Testis (tissue), 3 donors: ENCODE measurements around the gene RGL4. TPM values are rescaled to one million over a fixed set of nuclear protein-coding genes. Genes with fewer than 3 reads are reported as not detected.

Source experiments
- DNase-seq: peaks from one replicate; pipeline ENCODE4 v3.0.0-alpha.2; 2019
- H3K27ac ChIP-seq, 2 donors: fragments of 200-600 bp; sonication (generic); one replicate each; pipeline ENCODE4 v1.5.1; 2019
- H3K27me3 ChIP-seq: fragments of 200-600 bp; sonication (generic); one replicate; pipeline ENCODE4 v1.5.1; 2019
- H3K36me3 ChIP-seq: fragments of 200-600 bp; sonication (generic); one replicate; pipeline ENCODE4 v1.5.1; 2017; ENCODE audit warnings: low read depth; ENCODE audit errors: missing control alignments
- H3K4me1 ChIP-seq: fragments of 200-600 bp; sonication (generic); one replicate; pipeline ENCODE4 v1.5.1; 2019
- H3K4me3 ChIP-seq, 2 donors: fragments of 200-600 bp; sonication (generic); one replicate each; pipeline ENCODE4 v1.5.1; 2017 to 2019
- H3K9me3 ChIP-seq: fragments of 200-600 bp; sonication (generic); one replicate; pipeline ENCODE4 v1.5.1; 2017
- CTCF ChIP-seq, 3 experiments: fragments of 450-650 bp in 2 of 3; fragments of 200-600 bp in 1 of 3; sonication (generic) in 1 of 3; IDR thresholded peaks; one replicate each; pipeline ENCODE4 v1.5.1; 2016 to 2019; ENCODE audit warnings: antibody characterized with exemption in 3 of 3, mild to moderate bottlenecking in 2 of 3, moderate library complexity in 1 of 3
- POLR2A ChIP-seq: fragments of 450-650 bp; IDR thresholded peaks from one replicate; pipeline ENCODE4 v1.6.1; 2017; ENCODE audit warnings: antibody characterized with exemption, mild to moderate bottlenecking, moderate library complexity
- WGBS, 2 donors: methylation state at CpG; one replicate each; pipeline ENCODE4 v1.1.5; 2018; 5-methylcytosine and 5-hydroxymethylcytosine counted together
- intact Hi-C: fragments of 100-400 bp; cut with DNase I; formaldehyde crosslinking; loops from one replicate; pipeline ENCODE4 v1.15.1; 2023; ENCODE audit warnings: low total_unique reads
- polyA plus RNA-seq: library from polyadenylated mRNA; stranded (reverse); fragments of 350-450 nt; fragmentation: Illumina TruSeq; extraction: RNeasy Lipid Tissue Mini Kit (QIAGEN cat#74804); gene quantifications from one replicate; pipeline ENCODE4 v1.2.3, GENCODE V29; 2014; ENCODE audit warnings: low read depth, low replicate concordance; ENCODE audit not compliant: insufficient read depth
- total RNA-seq, 2 donors: library from RNA; depleted of rRNA; stranded (reverse); fragments of >200 nt; gene quantifications; one replicate each; pipeline ENCODE4 v1.2.3, GENCODE V29; 2016

The RGL4 gene
- total and polyA plus RNA-seq, 3 donors from 2014 or later, result 5.3 to 10.1 (median 8.1) TPM

GRCh38 chr22:23709107-23709506 lies 18.3 kb downstream of the RGL4 start:
- intact Hi-C loops, result no loop called here
- H3K27me3 ChIP-seq, result no peaks in the 10 kb centered on the region
- H3K27ac ChIP-seq, result no peak overlapping the region
- WGBS, 2 donors, result 81 to 89% methylated on average over 2 of the region's 2 CpGs
- H3K9me3 ChIP-seq, result no peaks in the 10 kb centered on the region
- H3K36me3 ChIP-seq, result no peaks in the 10 kb centered on the region
- TF ChIP-seq CTCF (IDR thresholded peaks at IDR 0.05) (no peak), POLR2A (no peak)
- H3K4me3 ChIP-seq, result no peak overlapping the region
- no peak for DNase-seq
- no peaks in the 10 kb centered on the region for H3K4me1 ChIP-seq

- no peaks in the 10 kb centered on the region for H3K27me3 ChIP-seq
These were observed 21.4 kb downstream of the RGL4 start for GRCh38 chr22:23712256-23712655.

GRCh38 chr22:23713696-23714595 lies 23.1 kb downstream of the RGL4 start:
- no peaks in the 10 kb centered on the region for H3K36me3 ChIP-seq
- no peak overlapping the region for H3K27ac ChIP-seq
- no peaks in the 10 kb centered on the region for H3K4me1 ChIP-seq
- H3K4me3 ChIP-seq, result no peak overlapping the region
- H3K9me3 ChIP-seq, result no peaks in the 10 kb centered on the region
- no peak for DNase-seq
- intact Hi-C loops, result no loop called here
- TF ChIP-seq CTCF (IDR thresholded peaks at IDR 0.05) (no peak), POLR2A (no peak)
- no peaks in the 10 kb centered on the region for H3K27me3 ChIP-seq
- 88 to 94% methylated on average over 20 to 28 of the region's 28 CpGs for WGBS, 2 donors

More at GRCh38 chr22:23712256-23712655, 21.4 kb downstream of the RGL4 start:
- intact Hi-C loops, result no loop called here
- Histone ChIP-seq H3K9me3 (no peaks in the 10 kb centered on the region), H3K4me3 (no peak overlapping the region), H3K27ac (no peak overlapping the region), H3K4me1 (no peaks in the 10 kb centered on the region), H3K36me3 (no peaks in the 10 kb centered on the region)
- DNase-seq, result no peak
- WGBS, 2 donors, result 92 to 95% methylated on average over 11 to 12 of the region's 12 CpGs
- TF ChIP-seq POLR2A, result no peak
- no peak for TF ChIP-seq CTCF (IDR thresholded peaks at IDR 0.05)

- no peaks in the 10 kb centered on the region for H3K27me3 ChIP-seq
- no peaks in the 10 kb centered on the region for H3K36me3 ChIP-seq
- TF ChIP-seq CTCF (IDR thresholded peaks at IDR 0.05), result no peak
- no peak for TF ChIP-seq POLR2A
- H3K27ac ChIP-seq, result no peak overlapping the region
- H3K4me3 ChIP-seq, result no peak overlapping the region
- 91 to 93% methylated on average over 4 to 23 of the region's 23 CpGs for WGBS, 2 donors
- H3K9me3 ChIP-seq, result no peaks in the 10 kb centered on the region
- no peaks in the 10 kb centered on the region for H3K4me1 ChIP-seq
- no peak for DNase-seq
- intact Hi-C loops, result no loop called here
These were observed 24.1 kb downstream of the RGL4 start for GRCh38 chr22:23714596-23715578.
